Nephron (organoid): ENCODE data around the gene ALG6.
A peak's percentile ranks its signal among the peaks of the same experiment; 100 is the strongest.

Source experiments
- H3K27ac Mint-ChIP-seq, 3 experiments: 2 replicates each; pipeline ENCODE4 v1.8.0; 2020; ENCODE audit warnings: mixed read lengths in 3 of 3, mild to moderate bottlenecking in 2 of 3, moderate library complexity in 1 of 3
- H3K27me3 Mint-ChIP-seq: 2 replicates; pipeline ENCODE4 v1.8.0; 2021; ENCODE audit warnings: low read depth, mild to moderate bottlenecking, moderate library complexity, mixed read lengths
- H3K36me3 Mint-ChIP-seq: 2 replicates; pipeline ENCODE4 v1.8.0; 2020; ENCODE audit warnings: low read depth, mixed read lengths
- H3K4me1 Mint-ChIP-seq: 2 replicates; pipeline ENCODE4 v1.8.0; 2020; ENCODE audit warnings: mixed read lengths
- H3K4me3 Mint-ChIP-seq, 3 experiments: 2 replicates each; pipeline ENCODE4 v1.8.0; 2020; ENCODE audit warnings: mild to moderate bottlenecking in 3 of 3, mixed read lengths in 3 of 3, moderate library complexity in 2 of 3
- H3K9me3 Mint-ChIP-seq: 2 replicates; pipeline ENCODE4 v1.8.0; 2020; ENCODE audit warnings: mixed read lengths
- TF ChIP-seq, protein P1 (sequence below), 3 experiments: fragments of 200-600 bp; sonication (generic); IDR thresholded peaks; one replicate each; pipeline ENCODE4 v1.5.0; 2021; ENCODE audit warnings: antibody characterized with exemption in 3 of 3; ENCODE audit not compliant: unreplicated experiment in 3 of 3

Gene ALG6

DNA sequence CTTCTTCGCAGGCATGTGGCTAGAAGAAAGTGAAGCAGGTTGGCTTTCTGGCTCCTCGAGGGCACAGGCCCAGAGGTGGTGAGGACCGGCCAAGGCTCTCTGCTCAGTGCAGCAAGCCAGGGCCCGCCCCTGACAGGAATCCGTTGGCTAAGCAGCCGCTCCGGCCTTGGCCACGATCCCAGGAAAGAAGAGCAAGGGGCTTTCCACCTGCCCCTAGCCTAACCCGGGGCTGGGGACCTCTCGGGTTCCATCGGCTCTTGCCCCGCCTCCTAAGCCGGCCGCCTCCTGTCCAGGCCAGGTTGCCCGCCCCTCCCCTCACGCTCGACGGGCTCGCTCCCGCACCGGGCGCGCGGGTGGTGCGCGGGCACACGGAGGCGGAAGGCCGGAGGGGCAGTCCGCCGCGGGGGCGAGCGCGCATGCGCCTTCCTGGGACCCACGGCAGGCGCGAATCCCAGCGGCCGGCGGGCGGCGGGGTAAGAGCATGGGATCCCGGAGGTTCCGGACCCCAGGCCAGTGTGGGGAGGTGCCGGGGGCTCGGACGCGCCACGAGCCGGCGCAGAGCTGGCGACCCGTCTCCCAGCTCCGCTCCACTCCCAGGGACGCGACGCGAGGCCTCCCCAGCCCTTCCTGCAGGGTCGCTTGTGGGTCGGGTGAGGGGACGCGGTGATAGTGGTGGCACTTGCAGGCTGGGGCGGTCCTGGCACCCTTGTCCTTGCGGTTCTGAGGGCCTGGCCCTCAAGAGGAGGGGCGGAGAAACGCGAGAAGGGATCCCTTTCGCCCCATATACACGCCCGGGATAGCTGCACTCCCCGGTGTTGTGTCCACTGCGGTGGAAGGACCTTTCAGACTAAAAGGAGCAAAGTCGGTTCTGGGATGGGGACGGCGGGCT is at the start of gene ALG6:
TSS of gene ALG6 (plus strand) at position 413 of the 889 bp plus-strand sequence. CDS start 3,351 bp downstream, outside the sequence.
- Mint-ChIP-seq H3K36me3 (peaks cover 9% of the 10 kb centered on the region), H3K9me3 (no peaks in the 10 kb centered on the region), H3K4me3 (peak within 1 kb of the TSS; percentile 96 to 97 (median 97)), H3K27ac (peak within 1 kb of the TSS; percentile 81 to 92 (median 83)), H3K27me3 (peaks cover 7% of the 10 kb centered on the region), H3K4me1 (peaks cover 29% of the 10 kb centered on the region)
- TF ChIP-seq, protein P1, sequence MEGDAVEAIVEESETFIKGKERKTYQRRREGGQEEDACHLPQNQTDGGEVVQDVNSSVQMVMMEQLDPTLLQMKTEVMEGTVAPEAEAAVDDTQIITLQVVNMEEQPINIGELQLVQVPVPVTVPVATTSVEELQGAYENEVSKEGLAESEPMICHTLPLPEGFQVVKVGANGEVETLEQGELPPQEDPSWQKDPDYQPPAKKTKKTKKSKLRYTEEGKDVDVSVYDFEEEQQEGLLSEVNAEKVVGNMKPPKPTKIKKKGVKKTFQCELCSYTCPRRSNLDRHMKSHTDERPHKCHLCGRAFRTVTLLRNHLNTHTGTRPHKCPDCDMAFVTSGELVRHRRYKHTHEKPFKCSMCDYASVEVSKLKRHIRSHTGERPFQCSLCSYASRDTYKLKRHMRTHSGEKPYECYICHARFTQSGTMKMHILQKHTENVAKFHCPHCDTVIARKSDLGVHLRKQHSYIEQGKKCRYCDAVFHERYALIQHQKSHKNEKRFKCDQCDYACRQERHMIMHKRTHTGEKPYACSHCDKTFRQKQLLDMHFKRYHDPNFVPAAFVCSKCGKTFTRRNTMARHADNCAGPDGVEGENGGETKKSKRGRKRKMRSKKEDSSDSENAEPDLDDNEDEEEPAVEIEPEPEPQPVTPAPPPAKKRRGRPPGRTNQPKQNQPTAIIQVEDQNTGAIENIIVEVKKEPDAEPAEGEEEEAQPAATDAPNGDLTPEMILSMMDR (IDR thresholded peaks at IDR 0.05; ENCODE audit: unreplicated experiment in 3 of 3) = peak in 1 of 3 experiments; percentile 8

GRCh38 chr1:63317817-63318152 is 49.6 kb upstream of the ALG6 start:
- peaks cover 7% of the 10 kb centered on the region for H3K9me3 Mint-ChIP-seq
- H3K36me3 Mint-ChIP-seq = no peaks in the 10 kb centered on the region
- no peak overlapping the region for H3K27ac Mint-ChIP-seq
- H3K4me3 Mint-ChIP-seq = peak overlapping the region; percentile 74 to 81 (median 81)
- H3K27me3 Mint-ChIP-seq = peaks cover 100% of the 10 kb centered on the region
- H3K4me1 Mint-ChIP-seq = peaks cover 40% of the 10 kb centered on the region
- TF ChIP-seq, protein P1 (IDR thresholded peaks at IDR 0.05; ENCODE audit: unreplicated experiment in 3 of 3) = no peak

- H3K4me1 Mint-ChIP-seq = peaks cover 40% of the 10 kb centered on the region
- H3K4me3 Mint-ChIP-seq = peak overlapping the region; percentile 74 to 81 (median 81)
- no peak overlapping the region for H3K27ac Mint-ChIP-seq
- H3K9me3 Mint-ChIP-seq = peaks cover 7% of the 10 kb centered on the region
- H3K36me3 Mint-ChIP-seq = no peaks in the 10 kb centered on the region
- H3K27me3 Mint-ChIP-seq = peaks cover 100% of the 10 kb centered on the region
- TF ChIP-seq, protein P1 (IDR thresholded peaks at IDR 0.05; ENCODE audit: unreplicated experiment in 3 of 3) = no peak
Measured at GRCh38 chr1:63318201-63318979, 49.0 kb upstream of the ALG6 start.

DNA sequence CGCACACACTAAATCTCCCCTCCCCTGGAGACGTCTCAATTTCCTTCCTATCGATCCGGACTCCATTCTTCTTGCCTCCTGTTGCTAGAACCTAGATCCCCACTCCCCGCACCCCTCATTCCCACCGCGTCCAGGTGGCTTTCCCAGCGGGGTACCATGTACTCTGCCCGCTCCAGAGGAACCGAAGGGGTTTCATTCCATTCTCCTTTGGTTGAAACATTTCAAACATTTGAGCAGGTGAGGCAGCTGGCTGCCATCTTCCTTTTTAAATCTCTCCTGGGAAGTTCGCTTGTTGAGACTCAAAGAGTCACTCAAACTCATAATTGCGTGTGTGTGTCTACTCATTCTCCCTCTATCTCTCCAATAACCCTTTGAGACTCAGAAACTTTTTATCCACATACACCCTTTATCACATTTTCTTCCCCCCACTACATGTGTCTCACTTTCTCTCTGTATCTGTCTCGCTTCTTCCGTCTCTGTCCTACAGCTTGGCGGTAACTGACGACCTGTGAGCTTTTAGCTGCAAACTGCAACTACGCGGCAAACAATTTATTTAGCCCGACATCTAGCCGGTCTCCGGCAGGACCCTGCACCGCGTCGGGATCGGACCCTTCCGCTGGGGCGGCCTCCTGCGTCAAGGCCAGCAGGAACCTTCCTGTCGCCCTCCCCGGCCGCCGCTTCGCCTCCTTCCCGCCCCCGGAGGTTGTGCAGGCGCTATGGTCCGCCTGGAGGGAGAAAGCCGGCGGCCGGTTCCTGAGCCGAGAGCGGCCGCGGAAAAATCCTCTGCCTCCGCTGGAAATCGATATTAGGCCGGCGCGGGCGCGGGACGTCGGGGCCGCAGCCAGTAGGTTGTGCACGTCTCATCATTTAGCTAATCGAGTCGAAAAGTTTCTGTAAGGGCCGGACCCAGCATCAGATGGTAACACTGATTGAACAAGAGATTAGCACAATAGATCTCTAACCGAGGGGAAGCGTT is 48.1 kb upstream of the ALG6 start:
- peaks cover 97% of the 10 kb centered on the region for H3K27me3 Mint-ChIP-seq
- H3K36me3 Mint-ChIP-seq = no peaks in the 10 kb centered on the region
- peak overlapping the region; percentile 56 to 62 (median 58) for H3K4me3 Mint-ChIP-seq
- TF ChIP-seq, protein P1 (IDR thresholded peaks at IDR 0.05; ENCODE audit: unreplicated experiment in 3 of 3) = no peak
- H3K4me1 Mint-ChIP-seq = peaks cover 40% of the 10 kb centered on the region
- H3K9me3 Mint-ChIP-seq = peaks cover 7% of the 10 kb centered on the region
- H3K27ac Mint-ChIP-seq = no peak overlapping the region

DNA sequence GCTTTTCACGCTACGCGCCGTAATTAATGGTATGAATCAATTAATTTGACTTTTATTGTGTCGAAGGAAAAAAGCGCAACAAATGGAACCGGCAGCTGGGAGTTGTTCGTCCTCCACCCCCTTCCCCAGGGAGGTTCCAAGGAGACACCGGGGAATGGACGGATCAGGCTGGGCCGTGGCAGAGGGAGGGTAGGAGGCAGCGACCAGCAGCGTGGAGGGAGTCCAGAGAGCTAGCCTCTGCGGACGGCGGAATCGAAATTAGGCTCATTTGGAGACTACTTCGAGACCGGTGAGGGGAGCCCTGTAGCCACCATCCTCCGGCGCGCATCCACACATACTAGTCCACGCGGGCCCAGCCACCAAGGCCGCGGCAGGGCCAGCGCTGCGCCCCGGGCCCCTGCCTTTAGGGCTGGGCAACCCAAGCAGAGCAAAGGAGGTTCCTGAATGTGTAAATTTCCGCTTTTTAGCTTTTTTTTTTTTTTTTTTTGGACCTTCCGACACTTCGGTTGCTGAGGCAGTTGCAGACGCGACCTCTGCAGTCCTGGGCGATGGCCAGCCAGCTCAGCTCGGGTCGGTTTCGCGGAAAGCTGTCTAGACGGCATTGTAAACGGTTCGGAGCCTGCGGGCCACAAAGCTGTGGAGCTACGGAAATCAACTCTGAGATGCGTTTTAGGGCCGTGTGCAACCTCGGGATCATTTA is 47.3 kb upstream of the ALG6 start:
- peaks cover 97% of the 10 kb centered on the region for H3K27me3 Mint-ChIP-seq
- H3K36me3 Mint-ChIP-seq = no peaks in the 10 kb centered on the region
- TF ChIP-seq, protein P1 (IDR thresholded peaks at IDR 0.05; ENCODE audit: unreplicated experiment in 3 of 3) = no peak
- H3K4me3 Mint-ChIP-seq = peak overlapping the region; percentile 58 to 62 (median 59)
- H3K9me3 Mint-ChIP-seq = peaks cover 7% of the 10 kb centered on the region
- peaks cover 40% of the 10 kb centered on the region for H3K4me1 Mint-ChIP-seq
- no peak overlapping the region for H3K27ac Mint-ChIP-seq
